IMR-90 (cell line): ENCODE results near the gene HS3ST6. TPM values are rescaled to one million over a fixed set of nuclear protein-coding genes. Genes with fewer than 3 reads are reported as not detected.

Source experiments
- ATAC-seq: fragments of 200-7000 bp; cut with Tn5 transposase; 2 replicates; pipeline ENCODE4 v1.9.1; 2020; ENCODE audit warnings: low read depth, mild to moderate bottlenecking, moderate library complexity
- BruUV-seq: library from RNA; stranded (reverse); fragments of 400-500 nt; replicated peaks from 2 replicates; lab custom pipeline; 2021; lab: Mats Ljungman, UMichigan
- CTCF ChIA-PET: fragments of 300-600 bp; formaldehyde crosslinking; extraction: SDS; loops from one replicate; lab custom pipeline; 2021; ENCODE audit warnings: antibody characterized with exemption; lab: Yijun Ruan, JAX
- POLR2A ChIA-PET: fragments of 300-600 bp; sonication (Branson Sonifier 250); formaldehyde crosslinking; loops from one replicate; lab custom pipeline; 2022; ENCODE audit warnings: antibody characterized with exemption; ENCODE audit not compliant: unreplicated experiment; lab: Charles Lee
- DNase-seq: peaks from one replicate; pipeline ENCODE4 v3.0.0; 2013
- H2AFZ ChIP-seq: replicated peaks from 2 replicates; pipeline ENCODE3; 2013; ENCODE audit warnings: low read length, mild to moderate bottlenecking; ENCODE audit not compliant: poor library complexity
- H2AK5ac ChIP-seq: 2 replicates; pipeline ENCODE4 v1.6.1; 2013; ENCODE audit warnings: low read depth, low read length, inconsistent platforms
- H2AK9ac ChIP-seq: replicated peaks from 2 replicates; pipeline ENCODE3; 2013; ENCODE audit warnings: mild to moderate bottlenecking, low read depth, low read length, moderate library complexity; ENCODE audit not compliant: poor library complexity
- H2BK120ac ChIP-seq: 2 replicates; pipeline ENCODE4 v1.6.1; 2013; ENCODE audit warnings: low read depth, low read length, inconsistent platforms
- H2BK15ac ChIP-seq: 3 replicates; pipeline ENCODE4 v1.6.1; 2013; ENCODE audit warnings: low read depth, low read length, inconsistent platforms
- H2BK20ac ChIP-seq: 2 replicates; pipeline ENCODE4 v1.6.1; 2013; ENCODE audit warnings: low read depth, mild to moderate bottlenecking, inconsistent platforms, low read length, moderate library complexity
- H2BK5ac ChIP-seq: 2 replicates; pipeline ENCODE4 v1.6.1; 2013; ENCODE audit warnings: mild to moderate bottlenecking, low read depth, low read length, inconsistent platforms; ENCODE audit not compliant: poor library complexity, severe bottlenecking
- H3K14ac ChIP-seq: replicated peaks from 2 replicates; pipeline ENCODE4 v1.6.1; 2013; ENCODE audit warnings: low read depth, low read length, inconsistent platforms
- H3K18ac ChIP-seq: 2 replicates; pipeline ENCODE4 v1.6.1; 2013; ENCODE audit warnings: low read depth, low read length, control low read depth
- H3K23ac ChIP-seq: 2 replicates; pipeline ENCODE4 v1.6.1; 2013; ENCODE audit warnings: low read depth, low read length, inconsistent platforms
- H3K27ac ChIP-seq: 2 replicates; pipeline ENCODE4 v1.5.1; 2013; ENCODE audit warnings: mild to moderate bottlenecking, control low read depth, low read length; ENCODE audit not compliant: insufficient read depth
- H3K27me3 ChIP-seq: 2 replicates; pipeline ENCODE4 v1.6.1; 2013; ENCODE audit warnings: low read length; ENCODE audit not compliant: control insufficient read depth, insufficient read depth
- H3K36me3 ChIP-seq: 2 replicates; pipeline ENCODE4 v1.6.1; 2013; ENCODE audit warnings: low read length, mixed read lengths; ENCODE audit not compliant: control insufficient read depth, insufficient read depth
- H3K4ac ChIP-seq: 2 replicates; pipeline ENCODE4 v1.6.1; 2013; ENCODE audit warnings: low read depth, low read length, inconsistent platforms
- H3K4me1 ChIP-seq: 2 replicates; pipeline ENCODE4 v1.6.1; 2013; ENCODE audit warnings: low read length, mixed read lengths; ENCODE audit not compliant: control insufficient read depth, insufficient read depth
- H3K4me2 ChIP-seq: 2 replicates; pipeline ENCODE4 v1.6.1; 2013; ENCODE audit warnings: low read depth, mild to moderate bottlenecking, control low read depth, low read length, moderate library complexity
- H3K4me3 ChIP-seq: 2 replicates; pipeline ENCODE4 v1.5.1; 2013; ENCODE audit warnings: low read depth, mild to moderate bottlenecking, control low read depth, low read length, moderate library complexity; ENCODE audit not compliant: insufficient read depth
- H3K56ac ChIP-seq: 2 replicates; pipeline ENCODE4 v1.6.1; 2013; ENCODE audit warnings: low read length, inconsistent platforms; ENCODE audit not compliant: insufficient read depth; ENCODE audit errors: extremely low read depth
- H3K79me1 ChIP-seq, 2 experiments: 2 replicates each; pipeline ENCODE4 v1.6.1; 2013; ENCODE audit warnings: low read length in 2 of 2, inconsistent platforms in 1 of 2, low read depth in 1 of 2
- H3K9ac ChIP-seq: 2 replicates; pipeline ENCODE4 v1.6.1; 2013; ENCODE audit warnings: low read depth, low read length, control low read depth
- H3K9me1 ChIP-seq: 2 replicates; pipeline ENCODE4 v1.6.1; 2013; ENCODE audit warnings: low read length, inconsistent platforms; ENCODE audit not compliant: insufficient read depth
- H3K9me3 ChIP-seq: 2 replicates; pipeline ENCODE4 v1.6.1; 2013; ENCODE audit warnings: low read length; ENCODE audit not compliant: control insufficient read depth, insufficient read depth
- H4K20me1 ChIP-seq: 2 replicates; pipeline ENCODE4 v1.6.1; 2013; ENCODE audit warnings: low read length, inconsistent platforms; ENCODE audit not compliant: insufficient read depth
- H4K5ac ChIP-seq: 2 replicates; pipeline ENCODE4 v1.6.1; 2013; ENCODE audit warnings: mild to moderate bottlenecking, low read depth, low read length, control low read depth
- H4K8ac ChIP-seq, 2 experiments: 2 replicates each; pipeline ENCODE4 v1.6.1; 2013; ENCODE audit warnings: low read depth in 2 of 2, low read length in 2 of 2, control low read depth in 1 of 2, inconsistent platforms in 1 of 2
- H4K91ac ChIP-seq: 2 replicates; pipeline ENCODE4 v1.6.1; 2013; ENCODE audit warnings: low read depth, low read length, inconsistent platforms; ENCODE audit not compliant: insufficient read depth
- BHLHE40 ChIP-seq: fragments of 150-350 bp; IDR thresholded peaks from 2 replicates; pipeline ENCODE4 v1.6.1; 2016; ENCODE audit warnings: mild to moderate bottlenecking, low read depth, low read length
- CEBPB ChIP-seq: IDR thresholded peaks from 2 replicates; pipeline ENCODE4 v1.6.1; 2012; ENCODE audit warnings: low read depth, low read length, improper control_type of control experiment
- CHD1 ChIP-seq: IDR thresholded peaks from 2 replicates; pipeline ENCODE4 v1.6.1; 2012; ENCODE audit warnings: low read depth, low read length, improper control_type of control experiment
- FOS ChIP-seq: fragments of 150-350 bp; IDR thresholded peaks from 2 replicates; pipeline ENCODE4 v1.6.1; 2016; ENCODE audit warnings: low read depth, low read length
- MAFK ChIP-seq: IDR thresholded peaks from 2 replicates; pipeline ENCODE4 v1.6.1; 2012; ENCODE audit warnings: low read depth, low read length, improper control_type of control experiment
- MAZ ChIP-seq: IDR thresholded peaks from 2 replicates; pipeline ENCODE4 v1.6.1; 2012; ENCODE audit warnings: low read depth, mild to moderate bottlenecking, low read length, improper control_type of control experiment, moderate library complexity, borderline replicate concordance
- MXI1 ChIP-seq: IDR thresholded peaks from 2 replicates; pipeline ENCODE4 v1.6.1; 2012; ENCODE audit warnings: low read depth, mild to moderate bottlenecking, low read length, moderate library complexity, borderline replicate concordance
- NFE2L2 ChIP-seq: fragments of 150-350 bp; IDR thresholded peaks from 2 replicates; pipeline ENCODE4 v1.6.1; 2016; ENCODE audit warnings: low read depth, mild to moderate bottlenecking, low read length
- POLR2A ChIP-seq: IDR thresholded peaks from 2 replicates; pipeline ENCODE4 v1.6.1; 2012; ENCODE audit warnings: mild to moderate bottlenecking, low read depth, low read length
- RAD21 ChIP-seq: IDR thresholded peaks from 2 replicates; pipeline ENCODE4 v1.6.1; 2012; ENCODE audit warnings: low read length, improper control_type of control experiment
- RCOR1 ChIP-seq: IDR thresholded peaks from 2 replicates; pipeline ENCODE4 v1.6.1; 2012; ENCODE audit warnings: mild to moderate bottlenecking, low read length, improper control_type of control experiment; ENCODE audit not compliant: insufficient replicate concordance
- RFX5 ChIP-seq: IDR thresholded peaks from 2 replicates; pipeline ENCODE4 v1.8.0; 2012; ENCODE audit warnings: low read depth, mild to moderate bottlenecking, low read length, moderate library complexity
- SMC3 ChIP-seq: fragments of 150-350 bp; IDR thresholded peaks from 2 replicates; pipeline ENCODE4 v1.6.1; 2016; ENCODE audit warnings: low read depth, mild to moderate bottlenecking, antibody characterized with exemption, low read length, moderate library complexity
- WGBS, 2 experiments: methylation state at CpG; one replicate each; pipeline versions ENCODE4 v1.1.5 to v1.1.7; 2013; ENCODE audit warnings: missing lambda C conversion rate in 2 of 2; ENCODE audit not compliant: insufficient read length in 1 of 2; ENCODE audit errors: extremely low coverage in 2 of 2; 5-methylcytosine and 5-hydroxymethylcytosine counted together
- dilution Hi-C: fragments of 300-500 bp; cut with HindIII; formaldehyde crosslinking; loops from one replicate; pipeline ENCODE4 v1.14.3; 2018; ENCODE audit warnings: low sequenced_read_pairs; ENCODE audit not compliant: unreplicated experiment
- in situ Hi-C: fragments of 300-500 bp; cut with MboI; formaldehyde crosslinking; loops from 3 replicates; pipeline ENCODE4 v1.14.3; 2019; ENCODE audit warnings: low sequenced_read_pairs, inconsistent platforms, mixed read lengths
- intact Hi-C: fragments of 100-400 bp; cut with micrococcal nuclease; formaldehyde crosslinking; loops from 2 replicates; pipeline ENCODE4 v1.10.0; 2022
- polyA plus RNA-seq, 3 experiments: library from polyadenylated mRNA; depleted of rRNA; stranded (reverse); fragments of >200 nt; gene quantifications; 2 replicates each; pipeline ENCODE4 v1.2.3, GENCODE V29; 2012; ENCODE audit warnings: low replicate concordance in 1 of 3
- total RNA-seq: library from RNA; depleted of rRNA; stranded (reverse); fragments of >200 nt; gene quantifications from 2 replicates; pipeline ENCODE4 v1.2.3, GENCODE V29; 2012
- TF ChIP-seq, protein P1 (sequence below): fragments of 150-350 bp; IDR thresholded peaks from 2 replicates; pipeline ENCODE4 v1.6.1; 2017; ENCODE audit warnings: mild to moderate bottlenecking, antibody characterized with exemption, low read length, low read depth
- TF ChIP-seq, protein P2 (sequence below): fragments of 150-350 bp; IDR thresholded peaks from 2 replicates; pipeline ENCODE4 v1.6.1; 2016; ENCODE audit warnings: low read depth, mild to moderate bottlenecking, low read length, moderate library complexity, borderline replicate concordance
- TF ChIP-seq, protein P3 (sequence below): conservative IDR thresholded peaks from 2 replicates; pipeline ENCODE4 v1.5.1; 2012; ENCODE audit warnings: mild to moderate bottlenecking, low read depth, low read length, improper control_type of control experiment

HS3ST6 gene
- total and polyA plus RNA-seq, 2 of the 4 experiments (the other 2 are of a cell fraction) = not detected

DNA sequence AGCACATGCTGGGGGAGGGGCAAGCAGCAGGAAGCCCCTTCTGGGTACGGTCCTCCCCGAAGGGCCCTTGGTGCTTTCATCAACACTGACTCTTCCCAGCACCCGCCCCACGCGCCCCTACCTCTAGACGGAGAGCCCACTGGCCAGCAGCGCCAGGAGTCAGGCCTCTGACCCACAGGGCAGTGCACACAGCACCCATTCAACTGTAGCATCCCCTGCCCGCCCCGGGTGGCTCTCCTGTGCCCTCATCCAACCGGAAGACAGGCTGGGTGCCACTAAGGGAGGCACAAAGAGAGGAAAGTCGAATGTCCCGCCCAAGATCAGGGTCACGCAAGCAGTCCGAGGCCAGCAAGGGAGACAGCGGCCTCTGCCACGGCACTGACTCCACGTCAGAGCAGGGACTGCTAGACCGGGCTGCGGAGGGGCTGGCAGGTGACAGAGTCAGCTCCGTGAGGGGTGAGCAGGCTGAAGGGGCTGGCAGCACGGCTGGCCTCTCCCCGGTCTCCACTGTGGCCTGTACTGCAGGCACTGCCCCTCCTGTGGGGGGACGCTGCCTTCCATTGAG, 15.0 kb upstream of the HS3ST6 start:
- Histone ChIP-seq H3K27me3 (peaks cover 4% of the 10 kb centered on the region; the same call in 1 of the 2 replicates), H3K9me3 (no peaks in the 10 kb centered on the region), H3K23ac (no peak overlapping the region), H2BK20ac (no peak overlapping the region), H3K36me3 (peaks cover 8% of the 10 kb centered on the region), H2AK5ac (no peak overlapping the region), H3K79me1 (no peaks in the 10 kb centered on the region), H4K8ac (no peak overlapping the region), H2AFZ (no peak overlapping the region), H3K14ac (no peak overlapping the region), H4K91ac (no peak overlapping the region), H3K4me2 (no peak overlapping the region), H3K27ac (no peak overlapping the region), H3K9ac (no peak overlapping the region), H2AK9ac (peak overlapping the region; percentile 15), H2BK120ac (no peak overlapping the region), H4K20me1 (no peaks in the 10 kb centered on the region), H2BK5ac (no peak overlapping the region), H3K4me1 (no peaks in the 10 kb centered on the region), H3K4ac (no peak overlapping the region), H3K4me3 (no peak overlapping the region), H3K56ac (no peak overlapping the region), H3K18ac (no peak overlapping the region), H3K9me1 (no peaks in the 10 kb centered on the region), H2BK15ac (no peak overlapping the region), H4K5ac (no peak overlapping the region)
- ATAC-seq = no peak
- no peak for DNase-seq
- ChIA-PET CTCF (no interaction called here), POLR2A (no interaction called here)
- no TSS peak for BruUV-seq
- dilution Hi-C loops = no loop called here
- 74% methylated on average over 15 of the region's 23 CpGs; no CpG with 5 or more reads in 1 of the 2 experiments for WGBS, 2 experiments
- intact Hi-C loops = no loop called here
- no peak for TF ChIP-seq RCOR1
- TF ChIP-seq BHLHE40 = no peak
- TF ChIP-seq POLR2A = no peak
- no peak for TF ChIP-seq CHD1
- no peak for TF ChIP-seq FOS
- TF ChIP-seq, protein P1, sequence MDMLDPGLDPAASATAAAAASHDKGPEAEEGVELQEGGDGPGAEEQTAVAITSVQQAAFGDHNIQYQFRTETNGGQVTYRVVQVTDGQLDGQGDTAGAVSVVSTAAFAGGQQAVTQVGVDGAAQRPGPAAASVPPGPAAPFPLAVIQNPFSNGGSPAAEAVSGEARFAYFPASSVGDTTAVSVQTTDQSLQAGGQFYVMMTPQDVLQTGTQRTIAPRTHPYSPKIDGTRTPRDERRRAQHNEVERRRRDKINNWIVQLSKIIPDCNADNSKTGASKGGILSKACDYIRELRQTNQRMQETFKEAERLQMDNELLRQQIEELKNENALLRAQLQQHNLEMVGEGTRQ = no peak
- no peak for TF ChIP-seq RAD21
- TF ChIP-seq, protein P2, sequence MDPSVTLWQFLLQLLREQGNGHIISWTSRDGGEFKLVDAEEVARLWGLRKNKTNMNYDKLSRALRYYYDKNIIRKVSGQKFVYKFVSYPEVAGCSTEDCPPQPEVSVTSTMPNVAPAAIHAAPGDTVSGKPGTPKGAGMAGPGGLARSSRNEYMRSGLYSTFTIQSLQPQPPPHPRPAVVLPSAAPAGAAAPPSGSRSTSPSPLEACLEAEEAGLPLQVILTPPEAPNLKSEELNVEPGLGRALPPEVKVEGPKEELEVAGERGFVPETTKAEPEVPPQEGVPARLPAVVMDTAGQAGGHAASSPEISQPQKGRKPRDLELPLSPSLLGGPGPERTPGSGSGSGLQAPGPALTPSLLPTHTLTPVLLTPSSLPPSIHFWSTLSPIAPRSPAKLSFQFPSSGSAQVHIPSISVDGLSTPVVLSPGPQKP = no peak
- TF ChIP-seq RFX5 = no peak
- TF ChIP-seq MAZ = no peak
- TF ChIP-seq MAFK = no peak
- TF ChIP-seq, protein P3, sequence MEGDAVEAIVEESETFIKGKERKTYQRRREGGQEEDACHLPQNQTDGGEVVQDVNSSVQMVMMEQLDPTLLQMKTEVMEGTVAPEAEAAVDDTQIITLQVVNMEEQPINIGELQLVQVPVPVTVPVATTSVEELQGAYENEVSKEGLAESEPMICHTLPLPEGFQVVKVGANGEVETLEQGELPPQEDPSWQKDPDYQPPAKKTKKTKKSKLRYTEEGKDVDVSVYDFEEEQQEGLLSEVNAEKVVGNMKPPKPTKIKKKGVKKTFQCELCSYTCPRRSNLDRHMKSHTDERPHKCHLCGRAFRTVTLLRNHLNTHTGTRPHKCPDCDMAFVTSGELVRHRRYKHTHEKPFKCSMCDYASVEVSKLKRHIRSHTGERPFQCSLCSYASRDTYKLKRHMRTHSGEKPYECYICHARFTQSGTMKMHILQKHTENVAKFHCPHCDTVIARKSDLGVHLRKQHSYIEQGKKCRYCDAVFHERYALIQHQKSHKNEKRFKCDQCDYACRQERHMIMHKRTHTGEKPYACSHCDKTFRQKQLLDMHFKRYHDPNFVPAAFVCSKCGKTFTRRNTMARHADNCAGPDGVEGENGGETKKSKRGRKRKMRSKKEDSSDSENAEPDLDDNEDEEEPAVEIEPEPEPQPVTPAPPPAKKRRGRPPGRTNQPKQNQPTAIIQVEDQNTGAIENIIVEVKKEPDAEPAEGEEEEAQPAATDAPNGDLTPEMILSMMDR = no peak
- TF ChIP-seq MXI1 = no peak
- TF ChIP-seq SMC3 = no peak
- TF ChIP-seq CEBPB = no peak
- no peak for TF ChIP-seq NFE2L2
- in situ Hi-C loops = loop anchor here (5.0 kb wide), 1 partner anchor 71 kb away; no protein-coding TSS in a partner anchor
